ENCODE results near the gene TTLL5.
"Not testable (repeated sequence)": the region's sequence is repeated elsewhere in the genome, so short reads cannot be mapped to it uniquely, and the experiment has no call there.

TTLL5 gene

DNA sequence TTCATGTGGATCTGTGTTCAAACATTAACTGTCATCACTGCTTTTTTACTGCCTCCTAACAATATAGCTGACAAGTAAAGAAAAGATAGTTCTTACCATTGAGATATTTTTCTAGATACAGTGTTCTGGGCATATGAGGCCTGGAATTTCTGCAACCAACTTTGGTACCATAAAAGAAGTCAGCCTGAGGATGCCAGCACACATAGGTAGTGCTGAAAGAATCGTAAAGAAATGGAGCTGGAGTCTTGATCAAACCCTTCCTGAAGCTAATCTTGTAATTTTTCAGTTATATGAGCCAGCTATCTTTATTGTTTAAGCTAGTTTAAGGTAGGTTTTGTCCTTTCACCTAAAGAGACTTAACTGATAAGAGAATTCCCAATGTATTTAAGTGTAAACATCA is 11.7 kb upstream of the TTLL5 start:
- no peak for DNase-seq

DNA sequence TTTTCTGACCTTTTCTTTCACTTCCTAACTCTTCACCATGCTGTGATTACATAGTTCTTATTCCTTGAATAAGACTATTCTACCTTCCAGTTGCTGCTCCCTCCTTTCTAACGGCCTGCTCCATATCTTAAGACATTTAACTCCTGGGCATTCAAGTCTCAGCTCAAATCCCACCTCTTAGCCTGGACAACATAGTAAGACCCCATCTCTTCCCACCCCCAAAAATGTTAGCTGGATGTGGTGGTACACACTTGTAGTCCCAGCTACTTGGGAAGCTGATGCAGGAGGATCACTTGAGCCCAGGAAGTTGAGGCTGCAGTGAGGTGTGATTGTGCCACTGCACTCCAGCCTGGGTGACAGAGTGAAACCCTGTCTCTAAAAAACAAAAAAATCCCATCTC is 11.3 kb upstream of the TTLL5 start:
- DNase-seq, result no peak

DNA sequence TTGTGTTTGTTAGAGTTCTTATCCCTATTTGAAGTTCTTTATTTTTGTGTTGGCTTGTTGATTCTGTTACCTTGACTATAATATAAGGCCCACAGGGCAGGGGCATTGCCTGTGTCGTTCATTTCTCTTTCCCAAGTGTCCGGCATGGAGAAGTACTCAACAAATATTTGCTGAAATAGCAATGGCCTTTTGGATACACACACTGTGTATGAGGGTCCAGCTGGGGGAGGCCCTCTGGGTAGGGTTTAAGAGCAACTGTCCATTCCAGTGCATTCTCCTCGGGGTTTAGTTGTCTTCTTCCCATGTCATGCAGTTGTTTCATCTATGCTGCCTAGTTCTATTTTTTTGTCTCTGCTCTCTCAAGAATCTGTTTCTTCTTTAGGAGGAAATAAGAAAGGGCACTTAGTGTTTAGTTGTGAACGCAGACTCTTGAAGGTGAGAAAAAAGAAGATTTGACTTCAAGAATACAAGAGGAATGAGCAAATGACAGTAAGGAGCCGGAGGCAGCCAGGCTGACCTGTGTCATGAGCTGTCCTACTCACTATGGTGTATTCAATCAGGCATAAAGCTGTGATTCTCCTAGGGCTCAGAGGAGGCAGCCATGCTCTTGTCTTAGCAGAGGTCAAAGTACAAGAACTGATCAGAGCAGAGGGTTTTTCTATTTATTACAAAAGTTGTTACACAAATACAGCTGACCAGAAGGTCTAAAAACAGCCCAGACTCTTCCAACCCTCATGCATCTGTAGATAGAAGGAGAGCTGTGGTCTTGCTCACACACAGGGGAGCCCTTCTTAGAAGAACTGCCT is 10.6 kb upstream of the TTLL5 start:
- DNase-seq, result no peak

DNA sequence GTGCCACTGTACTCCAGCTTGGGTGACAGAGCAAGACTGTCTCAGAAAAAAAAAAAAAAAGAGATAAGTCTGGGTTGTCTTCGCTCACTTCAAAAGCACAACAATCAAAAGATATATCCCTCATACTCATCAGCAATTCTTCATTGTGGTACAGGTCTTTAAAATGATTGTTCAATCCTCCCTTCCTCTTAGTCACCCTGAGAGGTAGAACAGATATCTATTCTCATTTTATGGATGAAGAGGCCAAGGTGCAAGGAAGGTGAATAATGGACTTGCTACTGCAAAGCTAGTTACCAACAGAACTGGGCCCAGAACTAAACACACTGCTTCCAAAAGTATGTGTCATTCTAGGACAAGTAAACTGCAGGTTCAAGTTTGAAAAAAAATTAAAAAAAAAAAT is 7.5 kb upstream of the TTLL5 start:
- DNase-seq, result no peak

DNA sequence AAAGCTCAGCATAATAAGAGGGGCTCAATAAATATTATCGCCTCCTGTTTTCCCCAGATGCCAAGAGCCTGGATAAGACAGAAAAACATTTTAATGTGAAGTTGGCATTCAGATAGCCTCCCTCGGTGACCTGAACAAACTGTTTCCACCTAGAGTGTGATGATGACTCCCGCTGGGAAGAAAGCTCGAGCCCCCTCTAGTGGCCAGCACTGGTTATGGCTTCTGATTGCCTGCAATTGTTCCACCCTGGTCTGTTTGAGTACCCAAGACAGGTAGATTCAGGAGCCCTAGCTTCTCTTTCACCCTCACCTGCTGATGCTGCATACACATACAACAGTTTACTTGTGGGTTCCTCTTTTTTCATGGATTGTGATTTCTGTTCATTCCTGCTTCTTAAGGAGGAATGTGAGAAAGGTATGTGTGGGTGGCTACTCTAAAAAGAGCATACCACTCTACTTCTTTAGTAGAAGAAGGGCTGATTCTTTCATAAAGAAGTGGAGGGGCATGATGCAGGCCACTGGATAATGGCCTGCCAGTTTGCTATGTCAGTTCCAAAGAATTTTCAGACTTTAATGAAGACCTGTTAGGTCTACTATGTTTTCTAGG is 6.8 kb upstream of the TTLL5 start:
- peak; percentile 73 for DNase-seq

DNA sequence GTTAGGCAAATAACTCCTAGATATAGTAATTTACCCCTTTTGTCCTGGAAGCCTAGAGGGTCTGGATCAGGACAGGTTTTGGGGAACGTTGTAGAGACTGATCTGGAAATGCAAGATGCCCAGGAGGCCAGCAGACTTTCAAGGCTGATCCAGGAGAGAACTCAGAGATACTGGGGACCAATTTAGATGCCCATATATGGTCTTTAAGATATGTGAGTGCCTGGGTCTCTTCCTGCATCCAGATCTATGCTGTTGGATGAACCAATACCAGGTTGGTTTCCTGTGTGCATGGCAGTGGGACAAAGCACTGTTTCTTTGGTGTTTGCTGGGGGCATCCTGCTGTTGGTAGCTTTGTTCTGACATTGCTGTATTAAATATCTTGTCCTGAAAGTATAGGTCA is 5.8 kb upstream of the TTLL5 start:
- DNase-seq, result no peak

DNA sequence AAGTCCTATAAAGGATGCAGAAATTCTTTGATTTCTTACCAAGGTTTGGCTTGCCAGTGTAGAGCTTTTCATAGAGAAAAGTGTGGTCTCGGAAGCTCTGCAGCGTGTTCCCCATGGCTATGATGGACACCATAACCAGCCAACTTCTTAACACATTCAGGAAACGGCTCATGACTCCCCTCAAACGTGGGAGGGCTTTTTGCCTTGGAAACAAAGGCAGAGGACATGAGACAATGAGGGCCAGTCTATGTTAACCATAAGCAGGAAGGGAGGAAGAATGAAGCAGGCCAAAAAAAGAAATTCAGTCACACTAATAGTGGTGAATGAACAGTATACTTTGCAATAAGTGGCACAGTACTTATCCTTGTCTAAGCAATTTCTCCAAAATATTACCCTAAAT is 3.7 kb upstream of the TTLL5 start:
- DNase-seq, result no peak

DNA sequence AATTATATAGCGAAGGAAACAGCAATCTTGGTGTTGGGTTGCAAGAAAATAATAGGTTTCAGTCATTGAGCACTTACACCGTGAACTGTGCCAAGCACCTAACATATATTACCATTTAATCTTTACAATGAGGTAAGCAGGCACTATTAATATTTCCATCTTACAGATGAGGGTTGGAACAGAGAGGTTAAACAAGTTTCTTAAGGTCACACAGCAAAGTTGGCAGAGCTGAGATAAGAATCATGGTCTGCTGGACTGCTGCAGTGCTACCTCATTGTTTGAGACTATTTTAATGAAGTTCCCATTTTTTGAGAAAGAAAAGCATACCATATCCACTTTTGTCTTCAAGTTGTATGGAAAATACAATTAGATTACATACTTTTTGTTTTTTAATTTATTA is 2.1 kb upstream of the TTLL5 start:
- DNase-seq, result no peak

DNA sequence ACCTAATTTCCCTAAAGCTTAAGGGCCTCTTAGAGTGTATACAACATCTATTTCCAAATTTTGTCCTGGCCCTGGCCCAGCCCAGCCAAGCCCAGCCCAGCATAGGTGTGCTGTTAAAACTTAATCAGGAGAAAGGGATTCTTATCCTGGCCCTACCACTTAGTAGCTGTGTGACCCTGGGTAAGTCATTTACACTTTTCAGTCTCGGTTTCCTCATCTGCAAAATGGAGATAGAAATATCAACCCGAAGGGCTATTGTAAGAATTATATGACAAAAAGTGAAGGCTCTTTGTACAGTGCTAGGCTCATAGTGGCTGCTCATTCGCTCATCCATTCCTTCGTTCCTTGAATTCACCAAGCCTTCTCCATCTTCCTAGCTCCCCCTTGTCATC is 812 bp upstream of the TTLL5 start:
- DNase-seq, result no peak

DNA sequence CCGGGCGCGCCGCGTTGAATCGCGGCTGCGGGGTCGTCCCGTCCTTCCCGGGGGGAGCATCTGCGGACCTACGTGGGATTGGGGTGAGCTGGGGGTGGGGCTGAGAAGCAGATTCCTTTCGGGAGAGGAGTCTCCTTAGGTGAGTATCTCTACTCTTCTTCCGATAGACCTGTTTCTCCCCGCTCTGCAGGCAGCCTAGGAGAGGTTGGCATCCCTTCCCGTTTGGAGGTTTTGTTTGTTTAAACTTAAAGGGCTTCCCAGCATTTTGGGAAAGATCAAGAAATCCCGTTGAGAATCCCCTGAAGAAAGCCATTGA is 411 bp downstream of the TTLL5 start:
- DNase-seq, result no peak

DNA sequence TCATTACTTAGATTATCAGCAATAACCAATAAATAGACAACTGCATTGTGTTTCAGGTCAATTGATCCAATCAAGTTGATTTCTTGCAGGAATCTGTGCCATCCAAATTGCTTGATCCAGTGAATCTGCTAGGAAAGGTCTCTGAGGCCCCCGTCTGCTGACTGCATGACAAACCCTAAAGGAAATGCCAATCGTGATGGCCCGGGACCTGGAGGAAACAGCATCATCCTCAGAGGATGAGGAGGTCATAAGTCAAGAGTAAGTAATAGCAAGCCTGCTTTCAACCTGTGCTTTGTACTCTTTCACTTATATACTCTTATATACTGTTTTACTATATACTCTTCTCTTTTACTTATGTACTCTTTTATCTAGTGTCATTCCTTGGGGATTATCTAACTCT is 1.9 kb downstream of the TTLL5 start:
- no peak for DNase-seq

DNA sequence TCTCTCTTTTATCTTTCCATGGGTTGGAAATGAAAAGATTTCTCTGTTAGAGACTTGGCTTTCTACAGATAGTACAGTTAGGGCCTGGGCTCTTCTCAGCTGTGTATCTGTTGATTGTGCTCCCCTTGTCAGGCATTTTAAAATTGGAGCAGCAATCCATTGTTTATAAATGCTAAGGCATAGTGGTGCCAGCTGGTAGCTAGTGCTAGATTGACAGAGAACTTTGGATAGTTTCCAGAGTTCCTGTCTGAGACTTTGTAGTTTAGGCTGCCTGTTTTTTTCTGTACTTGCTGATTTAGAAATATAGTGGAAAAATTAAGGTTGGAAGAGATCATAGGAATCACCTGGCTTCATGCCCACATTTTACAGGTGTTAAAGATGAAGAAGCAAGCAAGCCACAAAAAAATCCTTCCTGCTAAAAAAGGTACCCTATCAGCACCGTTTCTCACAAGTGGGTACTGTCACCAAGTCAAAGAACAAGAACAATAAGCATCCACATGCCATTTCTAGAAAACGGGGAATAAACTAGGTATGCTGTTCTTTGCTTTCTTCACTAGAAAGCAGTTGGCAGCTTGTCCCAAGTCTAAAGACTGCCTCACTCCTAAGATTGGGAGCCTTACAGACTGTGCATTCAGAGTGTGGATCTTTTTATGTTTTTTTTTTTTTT is 6.2 kb downstream of the TTLL5 start:
- no peak for DNase-seq

DNA sequence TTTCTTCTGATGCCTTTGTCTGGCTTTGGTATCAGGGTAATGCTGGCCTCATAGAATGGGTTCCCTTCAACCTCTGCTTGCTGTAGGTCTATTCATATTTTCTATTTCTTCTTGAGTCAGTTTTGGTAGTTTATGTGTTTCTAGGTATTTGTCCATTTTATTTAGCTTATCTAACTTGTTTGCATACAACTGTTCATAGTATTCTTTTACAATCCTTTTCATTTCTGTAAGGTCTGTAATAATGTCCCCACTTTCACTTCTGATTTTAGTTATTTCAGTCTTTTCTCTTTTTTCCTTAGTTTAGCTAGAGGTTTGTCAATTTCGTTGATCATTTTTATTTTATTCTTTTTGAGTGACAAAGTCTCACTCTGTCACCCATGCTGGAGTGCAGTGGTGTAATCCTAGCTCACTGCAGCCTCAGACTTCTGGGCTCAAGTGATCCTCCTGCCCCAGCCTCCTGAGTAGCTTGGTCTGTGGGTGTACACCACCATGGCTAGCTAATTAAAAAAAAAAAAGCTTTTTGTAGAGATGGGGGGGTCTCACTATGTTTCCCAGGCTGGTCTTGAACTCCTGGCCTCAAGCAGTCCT is 11.7 kb downstream of the TTLL5 start:
- DNase-seq, result no peak

DNA sequence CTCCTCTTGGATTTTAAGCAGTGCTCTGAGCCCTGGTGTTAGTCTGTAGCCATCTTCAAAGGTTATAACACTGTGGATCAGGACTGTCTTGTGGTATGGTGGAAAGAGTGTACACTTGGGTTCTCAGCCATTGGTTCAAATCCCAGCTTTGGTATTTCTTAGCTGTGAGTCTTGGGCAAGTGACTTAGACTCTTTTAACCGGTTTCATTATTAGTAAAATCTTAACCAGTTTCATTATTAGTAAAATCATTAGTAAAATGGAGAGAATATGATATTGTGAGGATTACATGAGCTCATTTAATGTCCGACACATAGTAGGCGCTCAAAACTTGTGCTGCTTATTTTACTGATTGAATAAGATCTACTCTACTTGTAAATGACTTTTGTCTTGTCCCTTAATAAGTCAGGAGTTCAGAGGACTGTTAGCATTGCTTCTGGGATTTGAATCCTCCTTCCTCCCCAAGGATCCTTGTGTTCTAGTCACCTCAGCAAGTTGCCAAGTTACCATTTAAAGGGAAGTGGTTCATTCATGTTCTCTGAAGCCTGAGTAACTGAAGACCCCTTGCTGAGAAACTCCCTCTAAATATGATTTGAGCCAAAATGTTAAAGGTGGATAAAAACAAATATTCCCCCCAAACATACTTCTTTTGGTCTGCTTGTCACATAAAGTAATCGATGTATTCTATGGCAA is 12.4 kb downstream of the TTLL5 start:
- no peak for DNase-seq

DNA sequence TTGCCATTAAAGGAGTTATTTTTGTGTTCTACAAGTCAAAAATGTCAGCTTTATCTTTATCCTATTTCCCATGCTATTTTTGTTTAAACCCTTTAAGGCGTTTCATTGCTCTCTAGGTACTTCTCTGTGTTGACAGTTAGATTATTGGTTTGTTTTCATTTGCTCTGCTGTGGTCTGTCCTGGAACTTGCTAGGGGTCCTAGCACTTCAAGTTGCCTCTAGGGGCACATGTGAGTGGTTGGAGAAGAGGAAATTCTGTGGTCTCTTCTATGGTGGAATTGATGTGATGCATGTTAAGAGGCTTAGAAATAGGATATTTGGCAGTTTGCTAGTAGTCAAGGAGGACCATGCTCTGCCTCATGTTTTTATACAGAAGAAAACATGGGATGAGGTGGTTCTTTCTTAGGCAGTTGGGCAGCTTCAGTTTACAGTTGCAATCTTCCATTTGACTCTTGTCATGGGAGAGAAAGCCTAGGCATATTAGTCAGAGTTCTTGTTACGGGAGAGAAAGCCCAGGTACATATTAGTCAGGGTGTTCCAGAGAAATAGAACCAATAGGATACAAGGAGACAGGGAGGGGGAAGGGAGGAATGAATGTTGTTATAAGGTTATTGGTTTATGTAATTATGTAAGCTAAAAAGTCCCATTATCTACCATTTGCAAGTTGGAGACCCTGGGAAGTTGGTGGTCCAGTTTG is 14.4 kb downstream of the TTLL5 start:
- peak; percentile 9 for DNase-seq

DNA sequence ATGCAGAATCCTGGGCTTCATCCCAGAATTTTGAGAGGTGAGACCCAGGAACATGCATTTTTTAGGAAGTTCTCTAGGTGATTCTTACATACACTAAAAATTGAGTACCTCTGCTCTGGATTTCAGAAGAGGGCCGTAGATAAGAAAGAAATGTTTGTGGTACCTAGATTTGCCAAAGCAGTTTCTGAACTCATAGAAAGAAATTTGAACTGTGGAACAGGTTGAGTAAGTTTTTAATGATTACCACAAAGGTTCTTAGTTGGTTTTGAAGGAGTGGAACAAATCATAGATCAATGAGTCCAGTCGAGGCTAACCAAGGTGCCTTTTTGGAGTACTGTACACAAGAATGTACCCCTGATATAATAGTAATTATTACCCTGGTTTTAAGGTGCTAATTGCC is 24.9 kb downstream of the TTLL5 start:
- DNase-seq, result no peak

DNA sequence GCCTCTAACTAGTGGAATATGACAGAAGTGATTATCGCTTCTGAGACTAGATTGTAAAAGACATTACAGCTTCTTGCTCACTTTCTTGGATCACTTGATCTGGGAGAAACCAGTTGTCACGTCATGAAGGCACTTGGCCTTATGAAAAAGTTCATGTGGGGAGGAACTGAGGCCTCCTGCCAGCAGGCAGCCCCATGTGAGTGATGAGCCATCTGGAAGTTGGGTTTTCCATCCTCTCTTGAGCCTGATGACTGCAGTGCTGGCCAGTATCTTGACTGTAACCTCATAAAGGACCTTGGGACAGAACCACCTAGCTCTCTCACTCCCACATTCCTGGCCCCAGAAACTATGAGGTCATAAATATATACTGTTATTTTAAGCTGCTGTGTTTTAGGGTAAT is 28.0 kb downstream of the TTLL5 start:
- DNase-seq, result no peak

DNA sequence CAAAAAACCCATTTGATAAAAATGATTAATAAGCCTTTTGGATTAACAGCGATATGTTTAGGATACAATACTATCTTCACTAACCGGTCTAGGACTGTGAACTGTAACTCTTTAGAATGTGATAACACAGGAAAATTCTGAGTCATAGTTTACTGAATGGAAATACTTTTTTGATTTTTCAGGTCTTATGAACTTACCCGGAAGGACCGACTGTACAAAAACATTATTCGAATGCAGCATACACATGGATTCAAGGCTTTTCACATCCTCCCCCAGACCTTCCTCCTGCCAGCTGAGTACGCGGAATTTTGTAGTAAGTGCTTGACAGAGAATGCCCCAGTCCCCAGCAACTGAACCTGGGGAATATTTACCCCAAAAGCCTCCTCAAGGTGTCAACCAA is 29.0 kb downstream of the TTLL5 start:
- DNase-seq, result no peak

DNA sequence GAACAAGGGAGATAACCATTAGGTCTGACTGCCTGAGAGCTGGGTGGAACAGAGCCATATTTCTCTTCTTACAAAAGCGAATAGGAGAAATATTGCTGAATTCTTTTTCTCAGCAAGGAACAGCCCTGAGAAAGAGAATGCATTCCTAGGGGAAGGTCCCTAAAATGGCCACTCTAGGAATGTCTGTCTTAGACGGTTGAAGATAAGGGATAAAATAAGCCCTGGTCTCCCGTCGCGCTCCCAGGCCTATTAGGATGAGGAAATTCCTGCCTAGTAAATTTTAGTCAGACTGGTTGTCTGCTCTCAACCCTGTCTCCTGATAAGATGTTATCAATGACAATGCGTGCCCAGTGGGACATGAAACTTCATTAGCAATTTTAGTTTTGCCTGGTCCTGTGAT is 34.0 kb downstream of the TTLL5 start:
- DNase-seq, result not testable (repeated sequence)

DNA sequence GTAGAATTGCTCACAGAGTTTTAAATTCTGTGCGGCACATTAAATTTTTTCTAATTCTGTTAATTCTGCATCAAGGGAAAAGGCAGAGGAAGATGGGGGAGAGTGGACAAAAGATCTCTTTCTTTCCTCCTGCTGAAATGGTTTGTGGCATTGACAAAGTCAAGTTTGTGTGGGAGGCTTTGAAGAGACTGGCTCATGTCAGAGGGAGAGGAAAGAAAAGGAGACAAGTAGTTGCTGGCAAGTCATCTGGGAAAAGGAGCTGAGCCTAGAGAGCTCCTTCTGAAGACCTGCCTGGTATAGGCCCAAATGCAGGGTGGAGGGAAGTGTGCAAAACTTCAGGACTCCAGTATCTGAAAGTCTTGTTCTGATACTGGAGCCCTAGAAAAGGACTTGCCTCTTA is 36.3 kb downstream of the TTLL5 start:
- DNase-seq, result no peak

DNA sequence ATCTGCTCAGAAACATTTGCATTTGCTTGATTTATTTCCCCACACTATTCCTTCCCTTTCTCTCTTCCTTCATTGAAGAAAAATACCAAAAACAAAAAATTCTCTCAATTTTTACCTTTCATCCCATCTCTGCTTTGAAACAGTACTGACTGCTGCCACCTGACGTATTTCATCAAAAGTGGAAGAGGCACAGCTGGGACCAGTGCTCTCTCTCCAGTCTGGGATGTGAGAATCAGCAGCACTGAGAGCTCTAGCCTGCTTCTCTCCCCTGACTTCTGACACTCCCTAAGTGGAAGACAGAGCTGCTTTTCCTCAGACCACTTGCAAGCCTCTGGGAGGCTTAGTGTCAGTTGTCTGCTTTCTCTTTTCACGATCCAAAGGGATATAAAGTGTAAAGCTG is 36.9 kb downstream of the TTLL5 start:
- no peak for DNase-seq

DNA sequence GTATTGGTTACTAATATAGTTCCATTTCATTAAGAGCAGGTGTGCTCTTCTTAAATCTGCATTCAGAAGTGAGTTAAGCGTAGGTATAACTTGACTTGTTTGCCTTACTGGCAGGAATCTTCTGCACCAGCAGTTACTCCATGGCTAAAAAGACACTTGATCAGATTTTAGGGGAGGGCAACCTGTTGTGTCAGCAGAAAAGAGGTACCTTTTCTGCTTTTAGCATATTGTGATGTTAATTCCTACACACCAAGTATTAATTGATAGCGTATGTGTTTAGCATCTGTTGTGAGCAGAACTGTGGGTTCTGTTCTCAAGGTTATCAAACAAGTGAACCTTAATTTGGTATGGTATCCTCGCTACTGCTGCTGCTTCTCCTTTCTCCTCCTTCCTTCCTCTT is 38.3 kb downstream of the TTLL5 start:
- DNase-seq, result no peak

DNA sequence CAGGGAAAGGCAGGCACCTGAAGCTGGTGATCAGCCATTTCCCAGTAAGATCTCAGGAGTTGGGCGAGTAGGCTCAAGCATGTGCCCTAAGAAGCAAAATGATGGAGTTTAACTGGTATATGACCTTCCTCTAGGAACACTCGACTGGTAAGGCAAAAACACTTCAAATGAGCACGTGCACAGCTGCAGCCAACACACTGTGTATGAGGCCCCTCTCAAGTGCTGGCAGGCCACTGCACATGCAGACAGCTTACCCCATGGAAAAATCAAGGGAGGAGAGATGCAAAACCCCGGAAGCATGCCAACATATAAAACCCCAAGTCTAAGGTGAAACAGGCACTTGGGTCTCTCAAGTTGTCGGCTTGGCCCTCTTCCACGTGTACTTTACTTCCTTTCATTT is 39.2 kb downstream of the TTLL5 start:
- no peak for DNase-seq

Data from hematopoietic multipotent progenitor cell treated with erythropoietin and hydrocortisone succinate and interleukin-3 and kit ligand, for 8 days (in vitro differentiated cells).